ENCODE data around the gene CARS1.
A peak's percentile ranks its signal among the peaks of the same experiment; 100 is the strongest.

Gene CARS1

GRCh38 chr11:3057069-3057963, at the start of gene CARS1:
Gene CARS1, minus strand, starts transcription at chr11:3057423. Its CDS starts 56 bp downstream, at chr11:3057367.
- peak; percentile 96 for DNase-seq (ENCODE audit: low spot score)

GRCh38 chr11:3105791-3106735, 48.8 kb upstream of the CARS1 start:
- no peak for DNase-seq (ENCODE audit: low spot score)

- no peak for DNase-seq (ENCODE audit: low spot score)
These were observed 48.0 kb upstream of the CARS1 start for GRCh38 chr11:3104961-3105790.

- DNase-seq (ENCODE audit: low spot score): no peak
These were observed 47.0 kb upstream of the CARS1 start for GRCh38 chr11:3104051-3104714.

DNA sequence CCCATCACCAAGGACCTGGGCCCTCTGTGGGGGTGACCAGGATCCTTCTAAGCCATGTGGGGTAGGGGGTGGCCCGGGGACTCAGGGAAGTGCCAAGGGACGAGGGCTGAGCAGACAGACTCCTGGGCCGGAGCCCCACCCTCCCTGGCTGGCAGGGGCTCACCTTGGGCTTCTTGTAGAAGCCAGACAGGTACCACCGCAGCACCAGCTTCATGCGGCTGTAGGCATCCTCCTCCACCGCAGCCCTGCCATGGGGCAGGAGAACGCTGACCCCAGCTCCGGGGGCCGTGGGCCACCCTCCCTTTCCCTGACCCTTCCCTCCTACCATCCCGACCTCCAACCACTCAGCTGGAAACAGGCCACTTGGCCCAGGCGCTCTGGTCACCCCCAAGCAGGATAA, 45.9 kb upstream of the CARS1 start:
- DNase-seq (ENCODE audit: low spot score): no peak

DNA sequence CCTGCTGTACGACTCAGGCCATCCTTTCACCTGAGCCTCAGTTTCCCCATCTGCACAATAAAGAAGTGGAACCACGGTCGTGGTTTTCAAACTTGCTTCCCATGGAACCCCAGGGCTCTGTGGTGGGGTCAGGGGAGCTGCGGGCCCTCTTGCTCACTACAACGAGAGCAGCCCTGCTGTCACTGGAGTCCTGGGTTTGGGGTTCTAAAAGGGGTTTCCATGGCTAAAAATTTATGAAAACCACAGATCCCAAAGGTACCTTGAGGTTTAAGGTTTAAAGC, 45.4 kb upstream of the CARS1 start:
- DNase-seq (ENCODE audit: low spot score): no peak

GRCh38 chr11:3101921-3102640, 44.9 kb upstream of the CARS1 start:
- DNase-seq (ENCODE audit: low spot score): no peak

DNA sequence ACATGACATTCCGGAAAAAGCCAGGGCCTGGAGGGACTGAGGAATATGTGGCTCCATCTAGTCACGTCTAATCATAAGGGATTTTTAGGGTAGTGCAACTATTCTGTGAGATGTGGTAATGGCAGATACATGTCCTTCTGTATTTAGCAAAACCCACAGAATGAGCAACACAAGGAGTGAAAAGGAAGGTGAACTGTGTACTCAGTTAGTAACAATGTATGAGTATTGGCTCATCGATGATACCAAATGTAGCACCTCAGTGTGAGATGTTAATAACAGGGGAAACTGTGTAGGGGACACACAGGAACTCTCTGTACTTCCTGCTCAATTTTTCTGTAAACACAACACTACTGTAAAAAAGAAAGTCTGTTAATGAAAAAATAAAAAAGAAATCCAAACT, 42.0 kb upstream of the CARS1 start:
- no peak for DNase-seq (ENCODE audit: low spot score)

GRCh38 chr11:3096909-3097530, 39.8 kb upstream of the CARS1 start:
- no peak for DNase-seq (ENCODE audit: low spot score)

- DNase-seq (ENCODE audit: low spot score): no peak
These were observed 38.6 kb upstream of the CARS1 start for GRCh38 chr11:3095712-3096361.

DNA sequence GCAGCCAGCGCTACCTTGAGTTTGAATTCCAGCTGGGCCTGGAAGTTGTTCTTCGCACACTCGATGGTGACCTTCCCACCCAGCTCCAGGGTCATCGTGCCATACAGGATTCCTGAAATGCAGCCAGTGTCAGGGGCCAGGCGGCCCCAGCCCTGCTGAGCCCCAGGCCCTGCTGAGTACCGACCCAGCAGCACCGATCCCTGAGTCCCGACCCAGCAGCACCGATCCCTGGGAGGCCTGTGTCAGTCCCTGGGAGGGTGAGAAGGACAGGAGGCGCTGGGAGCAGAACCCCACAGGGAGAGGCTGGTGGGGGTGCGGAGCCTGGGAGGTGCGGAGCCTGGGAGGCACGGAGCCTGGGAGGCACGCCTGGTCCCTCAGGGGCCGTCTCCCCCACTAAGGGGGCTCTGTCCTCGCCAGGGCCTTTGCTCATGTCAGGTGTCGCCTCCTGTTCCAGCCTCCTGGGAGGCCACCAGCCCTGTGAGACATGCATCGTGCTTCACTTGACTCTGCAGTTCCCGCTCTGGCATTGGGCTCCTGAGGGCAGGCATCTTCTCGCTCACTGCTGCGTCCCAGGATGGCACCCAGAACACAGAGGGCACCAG, 37.1 kb upstream of the CARS1 start:
- no peak for DNase-seq (ENCODE audit: low spot score)

GRCh38 chr11:3093281-3094191, 36.3 kb upstream of the CARS1 start:
- no peak for DNase-seq (ENCODE audit: low spot score)

DNA sequence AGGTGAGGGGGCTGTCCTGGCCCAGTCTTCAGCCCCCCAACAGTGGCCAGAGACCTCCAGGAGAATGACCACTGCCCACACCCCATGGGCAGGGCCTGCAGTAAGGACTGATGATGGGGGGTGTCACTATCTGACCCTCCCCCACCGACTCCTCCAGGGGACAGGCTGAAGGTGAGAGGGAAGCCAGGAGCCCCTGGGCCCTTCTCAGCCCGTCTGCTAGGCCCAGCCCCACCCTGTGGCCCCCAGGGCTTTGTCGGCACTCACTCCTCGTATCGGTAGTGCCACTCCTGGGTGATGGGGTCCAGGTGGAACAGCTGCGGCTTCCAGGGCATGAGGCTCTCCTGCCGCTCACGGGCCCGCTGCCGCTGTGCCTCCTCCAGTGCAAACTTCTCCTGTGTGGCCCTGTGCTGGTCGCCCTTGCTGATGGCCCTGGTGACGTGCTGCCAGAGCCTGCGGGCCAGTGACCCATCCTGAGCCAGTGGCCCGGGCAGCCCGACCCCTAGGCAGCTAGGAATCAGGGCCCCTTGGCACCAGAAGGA, 35.4 kb upstream of the CARS1 start:
- no peak for DNase-seq (ENCODE audit: low spot score)

- peak; percentile 68 for DNase-seq (ENCODE audit: low spot score)
These were observed 34.8 kb upstream of the CARS1 start for GRCh38 chr11:3091846-3092602.

DNA sequence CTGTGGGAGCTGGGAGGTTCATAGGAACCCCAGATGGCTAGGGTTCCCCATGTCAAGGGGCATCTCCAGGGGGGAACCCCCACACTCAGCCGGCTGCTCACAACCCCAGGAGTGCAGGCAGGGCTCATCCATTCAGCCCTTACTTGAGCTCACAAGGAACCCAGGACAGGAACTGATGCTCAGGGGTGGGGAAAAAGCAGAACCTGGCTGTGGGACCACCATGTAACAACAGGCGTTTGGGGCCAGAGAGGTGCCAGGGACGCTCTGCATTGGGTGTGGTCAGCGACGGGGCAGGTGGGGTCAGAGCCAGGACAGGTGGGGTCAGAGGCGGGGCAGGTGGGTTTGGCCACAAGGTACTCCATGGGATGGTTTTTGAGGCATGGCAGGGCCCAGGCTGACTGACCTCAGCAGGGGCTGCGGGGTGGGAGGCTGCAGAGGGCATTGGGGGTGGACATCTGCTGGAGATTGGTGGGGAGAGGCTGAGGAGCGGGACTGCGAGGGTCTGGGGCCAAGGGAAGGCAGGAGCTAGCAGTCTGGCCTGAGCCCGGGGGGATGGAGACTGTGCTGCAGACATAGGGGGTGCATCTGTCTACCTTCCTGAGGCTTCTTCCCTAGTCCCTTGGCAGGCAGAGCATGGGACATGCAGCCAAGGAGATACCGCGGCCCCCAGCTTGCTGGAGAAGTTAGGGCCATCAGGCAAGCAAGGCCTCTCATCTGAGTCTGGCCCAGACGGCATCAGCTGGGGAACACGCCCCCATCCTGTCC, 34.0 kb upstream of the CARS1 start:
- DNase-seq (ENCODE audit: low spot score): no peak

DNA sequence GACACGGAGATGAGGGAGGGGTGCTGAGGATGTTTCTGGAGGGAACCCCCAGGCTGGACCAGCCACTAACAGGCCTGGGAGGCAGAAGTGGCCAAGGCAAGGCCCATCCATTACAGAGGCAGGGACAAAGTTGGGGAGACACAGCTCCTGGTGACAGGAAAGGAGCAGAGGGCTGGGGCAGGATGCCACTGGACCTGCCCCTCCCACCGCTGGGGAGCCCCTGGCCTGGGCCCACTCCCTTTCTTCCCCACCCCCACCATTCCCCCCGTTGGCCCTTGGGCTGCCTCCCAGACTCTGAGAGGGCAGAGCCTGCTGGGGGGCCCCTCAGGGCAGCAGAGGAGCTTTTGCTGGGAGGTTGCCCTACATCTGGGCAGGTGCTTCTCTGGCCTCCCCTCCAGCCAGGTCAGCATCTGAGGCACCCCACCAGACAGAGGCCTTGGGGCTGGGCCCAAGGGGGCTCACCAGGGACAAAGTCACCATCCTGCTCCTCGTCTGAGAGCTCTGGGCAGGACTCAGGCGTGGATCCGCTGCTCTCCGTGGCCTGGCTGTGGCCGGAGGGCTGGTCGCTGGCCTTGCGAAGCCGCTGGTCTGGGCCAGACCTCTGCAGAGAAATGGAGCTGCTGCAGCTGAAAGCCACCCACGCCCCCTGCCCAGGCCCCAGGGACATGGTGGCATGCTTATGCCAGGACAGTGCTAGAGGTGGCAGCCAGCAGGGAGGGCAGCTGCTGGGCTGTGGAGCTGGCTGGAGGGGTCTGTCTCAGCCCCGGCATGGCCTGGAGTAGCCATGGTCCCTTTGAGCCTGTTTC, 33.1 kb upstream of the CARS1 start:
- no peak for DNase-seq (ENCODE audit: low spot score)
